ENCODE measurements around the gene BMP4.
"Not testable (repeated sequence)": the region's sequence is repeated elsewhere in the genome, so short reads cannot be mapped to it uniquely, and the experiment has no call there.

BMP4 gene

DNA sequence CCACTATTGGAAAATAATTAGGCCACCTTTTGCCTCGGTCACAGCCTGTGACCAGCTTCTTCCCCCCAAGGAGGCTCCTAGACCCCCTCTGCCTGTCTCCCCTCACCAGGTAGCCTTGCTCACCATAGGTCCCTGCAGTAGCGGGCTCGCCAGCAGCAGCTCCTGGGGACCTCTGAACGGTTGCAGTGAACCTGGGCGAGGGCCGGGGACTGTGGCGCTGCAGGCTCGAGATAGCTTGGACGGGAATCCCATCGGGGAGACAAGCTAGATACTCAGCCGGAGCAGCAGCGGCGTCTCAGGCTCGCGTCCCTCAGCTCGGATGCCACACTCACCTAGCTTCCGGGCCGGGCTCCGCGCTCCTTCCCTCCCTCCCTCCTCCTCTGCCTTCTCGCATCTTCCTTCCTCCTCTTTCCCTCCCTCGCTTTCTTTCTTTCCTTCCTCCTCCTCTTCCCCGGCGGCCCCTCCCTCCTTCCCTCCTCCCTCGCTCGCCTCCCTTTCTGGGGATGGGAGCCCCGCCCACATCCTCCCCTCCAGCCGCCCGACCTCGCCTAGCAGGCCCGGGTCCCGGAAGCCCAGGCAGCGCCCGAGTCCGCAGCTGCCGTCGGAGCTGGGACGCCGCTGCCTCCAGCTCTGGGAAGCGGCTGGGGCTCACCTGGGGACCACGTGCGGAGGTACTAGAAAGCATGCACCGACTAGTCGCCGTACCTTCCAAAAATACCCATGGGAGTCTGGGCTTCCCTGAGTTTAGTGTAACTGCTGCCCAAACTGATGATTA lies at the start of gene BMP4:
Gene BMP4, minus strand, starts transcription at position 399 of the 775 bp plus-strand sequence. CDS start 4,603 bp downstream, outside the sequence.
- no peak for DNase-seq

- no peak for DNase-seq
Observed at GRCh38 chr14:54003064-54003463, 46.4 kb upstream of the BMP4 start.

DNA sequence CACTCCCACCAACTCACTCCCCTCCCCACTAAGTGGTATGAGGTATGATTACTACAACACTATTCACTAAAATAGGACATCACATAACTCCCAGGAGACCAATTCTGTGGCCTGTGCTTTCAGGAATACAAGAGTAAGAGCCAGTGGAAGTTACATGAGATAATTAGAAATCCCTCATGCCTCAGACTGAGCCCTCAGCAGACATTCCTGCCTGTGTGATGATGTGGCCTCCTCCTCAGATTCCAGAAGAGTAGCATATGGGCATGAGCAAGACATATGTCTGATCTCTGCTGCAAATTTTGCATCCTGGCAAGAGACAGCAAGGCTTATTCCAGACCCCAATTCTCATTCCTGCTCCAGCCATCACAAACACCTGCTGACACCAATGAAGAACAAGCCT lies 46.0 kb upstream of the BMP4 start:
- DNase-seq: no peak

DNA sequence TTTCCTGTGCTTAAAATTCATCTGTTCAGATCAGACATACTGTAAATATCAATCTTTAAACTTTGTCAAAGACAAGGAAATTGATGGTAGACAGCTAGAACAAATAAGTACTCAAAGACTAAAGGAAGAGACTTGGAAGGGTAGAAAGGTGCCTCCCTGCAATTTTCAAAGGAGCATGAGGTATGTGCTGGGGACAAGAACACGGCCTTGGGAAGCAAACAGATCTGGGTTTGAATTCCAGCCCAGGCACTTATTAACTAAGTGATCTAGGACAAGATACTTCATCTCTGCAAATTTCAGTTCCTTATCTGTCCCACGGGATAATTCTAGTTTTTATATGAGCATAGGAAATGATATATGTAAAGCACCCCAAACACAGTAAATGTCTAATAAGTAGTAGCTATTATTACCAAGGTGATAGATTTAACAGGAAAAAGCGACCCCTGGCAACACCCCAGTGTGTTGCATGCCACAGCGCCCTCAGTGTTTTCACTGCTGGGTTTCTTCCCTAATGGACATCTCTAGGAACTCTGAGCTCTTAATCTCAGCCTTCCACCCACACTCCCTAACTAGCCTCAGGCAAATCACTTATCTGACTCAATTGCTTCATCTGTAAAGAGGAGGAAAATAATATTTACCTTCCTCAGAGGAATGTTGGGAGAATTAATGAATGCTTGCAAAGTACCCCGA lies 44.7 kb upstream of the BMP4 start:
- DNase-seq: no peak

GRCh38 chr14:54000341-54000811 lies 43.8 kb upstream of the BMP4 start:
- DNase-seq: no peak

GRCh38 chr14:53999061-53999488 lies 42.5 kb upstream of the BMP4 start:
- no peak for DNase-seq

GRCh38 chr14:53996041-53996440 lies 39.4 kb upstream of the BMP4 start:
- no peak for DNase-seq

DNA sequence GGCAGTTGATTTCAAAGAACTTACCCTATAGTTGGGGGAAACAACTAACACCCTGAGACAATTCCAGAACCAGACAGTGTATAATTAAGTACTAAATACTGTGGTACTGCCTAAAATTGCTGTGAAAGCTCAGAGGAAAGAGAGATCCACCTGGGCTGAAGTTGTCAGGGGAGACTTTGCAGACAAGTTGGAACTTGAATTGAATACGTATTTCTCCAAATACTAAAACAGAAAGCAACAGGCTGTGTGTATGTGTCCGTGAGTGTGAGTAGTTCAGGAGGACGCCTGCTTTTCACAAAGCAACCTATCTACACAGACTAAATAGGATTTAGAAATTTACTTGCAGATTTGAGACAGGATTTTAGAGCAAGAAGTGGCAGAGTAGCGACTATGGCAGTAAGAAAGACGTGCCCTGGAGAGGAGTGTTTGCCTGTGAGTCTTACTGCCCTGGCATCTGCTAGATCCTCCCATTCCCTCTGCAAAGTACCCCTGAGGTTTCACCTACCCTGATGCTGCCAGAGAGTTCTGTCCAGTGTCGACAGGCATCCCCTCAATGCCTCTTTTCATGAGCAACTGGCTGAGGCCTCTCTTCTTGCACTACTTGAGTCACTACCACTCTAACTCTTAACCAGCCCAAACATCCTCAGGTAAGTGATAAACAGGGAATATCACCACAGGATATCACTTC lies 37.4 kb upstream of the BMP4 start:
- no peak for DNase-seq

- DNase-seq: no peak
Observed at GRCh38 chr14:53990978-53991377, 34.4 kb upstream of the BMP4 start.

GRCh38 chr14:53986718-53987117 lies 30.1 kb upstream of the BMP4 start:
- not testable (repeated sequence) for DNase-seq

DNA sequence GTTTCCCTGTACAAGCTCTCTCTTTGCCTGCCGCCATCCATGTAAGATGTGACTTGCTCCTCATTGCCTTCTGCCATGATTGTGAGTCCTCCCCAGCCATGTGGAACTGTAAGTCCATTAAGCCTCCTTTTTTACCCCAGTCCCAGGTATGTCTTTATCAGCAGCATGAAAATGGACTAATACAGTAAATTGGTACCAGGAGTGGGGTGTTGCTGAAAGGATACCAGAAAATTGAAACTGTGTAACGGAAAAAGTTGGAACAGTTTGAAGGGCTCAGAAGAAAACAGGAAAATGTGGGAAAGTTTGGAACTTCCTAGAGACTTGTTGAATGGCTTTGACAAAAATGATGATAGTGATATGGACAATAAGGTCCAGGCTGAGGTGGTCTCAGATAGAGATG lies 28.3 kb upstream of the BMP4 start:
- DNase-seq: not testable (repeated sequence)

DNA sequence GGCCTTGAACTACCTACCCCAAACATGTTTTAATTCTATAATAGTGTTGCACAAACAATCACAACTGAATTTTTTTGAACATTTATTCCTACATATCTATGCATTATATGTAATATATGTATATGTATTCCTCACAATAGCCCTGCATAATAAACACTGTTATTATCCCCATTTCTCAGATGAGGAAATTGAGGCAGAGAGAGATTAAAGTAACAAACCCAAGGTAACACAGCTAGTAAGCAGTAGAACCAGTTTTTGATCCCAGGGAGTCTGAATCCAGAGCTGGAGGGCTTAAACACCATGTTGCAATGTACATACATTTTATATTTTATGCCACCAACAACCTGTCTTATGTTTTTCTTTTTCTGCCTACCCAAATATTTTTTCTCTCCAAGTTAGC lies 26.5 kb upstream of the BMP4 start:
- no peak for DNase-seq

- DNase-seq: no peak
Observed at GRCh38 chr14:53982546-53982945, 25.9 kb upstream of the BMP4 start.

DNA sequence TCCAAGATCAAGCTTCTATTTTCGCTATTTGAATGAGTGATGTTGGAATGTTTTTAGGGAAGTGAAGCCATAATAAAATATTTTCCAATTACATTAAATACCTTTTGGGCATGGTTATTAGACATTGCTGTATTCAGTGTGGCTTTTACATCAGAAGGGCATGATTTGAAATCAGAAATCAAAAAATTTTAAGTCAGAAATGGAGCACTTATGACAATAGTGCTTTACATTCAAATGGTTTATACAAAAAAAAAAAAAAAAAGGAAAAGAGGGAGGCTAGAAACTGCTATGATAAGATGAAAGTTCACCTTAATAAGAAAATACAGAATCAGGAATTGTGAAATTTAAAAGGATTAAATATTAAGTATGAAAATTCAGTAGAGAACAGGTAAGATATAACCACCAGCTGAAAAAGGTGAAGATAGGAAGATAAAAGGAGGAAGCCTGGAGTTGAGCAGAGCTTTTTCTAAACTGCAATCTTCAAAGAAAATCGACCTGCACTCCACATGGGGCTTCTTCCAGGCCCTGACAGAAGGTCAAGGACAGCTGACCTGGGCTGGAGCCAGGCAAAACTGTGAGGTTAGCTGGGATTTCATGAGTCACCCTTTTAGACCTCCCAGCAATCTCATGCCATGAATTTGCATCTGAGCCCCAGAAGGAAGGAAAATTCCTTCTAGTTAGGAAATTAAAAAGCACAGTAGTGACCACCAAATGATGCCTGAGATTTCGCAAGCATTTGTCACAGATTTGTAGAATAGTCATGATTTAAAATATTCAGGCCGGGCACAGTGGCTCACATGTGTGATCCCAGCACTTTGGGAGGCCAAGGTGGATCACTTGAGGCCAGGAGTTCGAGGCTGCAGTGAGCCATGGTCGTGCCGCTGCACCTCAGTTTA lies 23.4 kb upstream of the BMP4 start:
- DNase-seq: no peak

DNA sequence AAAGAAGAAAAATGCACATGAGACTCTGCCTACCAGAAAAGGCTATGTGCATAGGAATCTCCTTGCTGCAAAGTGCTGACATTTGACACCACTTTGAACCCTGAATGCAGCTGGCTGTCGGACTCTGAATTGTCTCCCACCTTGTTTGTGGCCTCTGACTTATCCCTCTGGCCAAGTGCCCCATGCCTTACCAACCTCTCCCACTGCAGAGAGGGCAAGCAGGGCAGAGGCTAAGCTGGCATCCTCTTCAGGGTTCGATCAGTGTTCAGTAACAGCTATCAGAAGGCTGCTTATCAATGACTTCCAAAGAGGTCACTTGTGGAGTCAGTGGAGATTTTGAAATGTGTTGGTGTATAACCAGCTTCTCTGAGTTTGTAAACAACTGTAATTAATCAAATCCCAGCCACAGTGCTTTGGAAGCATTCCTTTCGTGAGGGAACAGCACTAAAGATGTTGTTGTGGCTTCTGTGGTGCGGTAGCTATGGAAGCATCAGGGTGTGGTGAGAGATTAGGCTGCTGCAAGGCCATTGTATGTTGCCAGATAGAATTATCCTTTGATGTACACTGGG lies 22.6 kb upstream of the BMP4 start:
- no peak for DNase-seq

DNA sequence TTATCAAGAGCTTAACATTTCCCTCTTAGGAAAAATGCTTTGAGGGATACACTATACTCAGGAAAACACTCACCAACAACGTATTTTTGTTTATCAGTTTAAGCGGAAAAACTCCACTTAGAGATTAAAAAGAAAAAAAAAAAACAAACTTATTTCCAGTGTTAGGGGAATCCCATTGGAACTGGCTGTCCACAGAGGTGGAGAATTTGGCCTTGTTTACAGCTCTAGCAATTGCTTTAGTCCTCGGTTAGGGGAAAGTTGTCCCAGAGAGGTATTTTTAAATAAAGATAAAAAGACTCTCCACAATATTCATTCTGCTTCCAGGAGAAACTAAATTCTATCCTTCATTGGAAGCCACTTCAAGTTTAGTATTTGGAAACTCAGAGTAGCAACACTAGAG lies 21.6 kb upstream of the BMP4 start:
- DNase-seq: no peak

DNA sequence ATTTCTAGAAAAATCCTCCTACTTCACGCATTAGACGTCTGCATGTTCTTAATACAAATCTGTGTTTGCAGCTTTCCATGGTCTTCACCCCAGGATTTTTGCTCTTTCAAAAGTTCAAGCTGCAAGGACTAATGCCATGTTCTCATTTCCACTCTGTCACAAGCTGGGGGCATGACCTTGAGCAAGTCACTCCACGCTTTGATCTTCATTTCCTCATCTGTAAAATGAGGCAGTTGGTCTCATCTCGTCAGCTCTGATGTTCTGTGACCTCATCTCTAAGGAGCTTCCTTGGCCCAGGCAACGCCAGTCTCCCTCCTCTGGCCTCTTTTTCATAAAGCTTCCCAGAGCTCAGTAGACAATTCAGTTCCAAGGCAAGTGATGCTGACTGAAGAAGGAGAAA lies 18.8 kb upstream of the BMP4 start:
- DNase-seq: no peak

DNA sequence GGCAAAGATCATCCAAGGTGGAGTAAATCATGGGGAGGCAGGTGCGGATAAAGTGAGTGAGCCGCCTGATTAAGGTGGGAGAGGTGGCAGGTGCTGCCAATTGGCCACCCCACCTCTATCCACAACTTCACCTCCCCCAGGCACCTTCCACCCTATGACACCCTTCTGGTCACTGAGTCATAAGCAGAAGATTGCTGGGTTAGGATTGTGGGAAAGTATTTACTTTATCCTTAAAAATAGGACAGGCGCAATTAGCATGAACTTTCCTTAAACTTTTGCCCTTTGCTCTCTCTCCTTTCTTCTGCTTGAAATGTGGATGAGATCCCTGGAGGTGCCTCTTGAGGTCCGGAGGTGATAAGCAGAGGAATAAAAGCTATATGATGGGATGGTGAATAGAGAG lies 14.9 kb upstream of the BMP4 start:
- no peak for DNase-seq

DNA sequence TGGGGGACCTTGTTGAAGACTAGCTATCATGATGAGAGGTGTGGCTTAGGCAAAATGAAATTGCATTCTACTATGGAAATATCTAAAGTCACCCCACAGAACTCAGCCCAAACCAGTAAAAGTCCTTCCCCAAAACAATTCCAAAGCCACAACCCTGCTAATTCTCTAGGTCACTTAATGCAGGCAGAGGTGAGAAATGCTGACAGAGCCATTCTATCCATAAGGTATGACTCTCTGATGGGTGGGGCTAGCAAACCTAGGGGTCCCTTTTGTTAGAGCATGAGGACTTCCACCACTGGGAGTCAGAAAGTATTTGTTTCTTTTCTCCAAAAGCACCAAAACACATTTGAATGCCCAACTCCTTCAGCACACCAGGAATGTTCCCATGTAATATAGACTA lies 12.7 kb upstream of the BMP4 start:
- no peak for DNase-seq

DNA sequence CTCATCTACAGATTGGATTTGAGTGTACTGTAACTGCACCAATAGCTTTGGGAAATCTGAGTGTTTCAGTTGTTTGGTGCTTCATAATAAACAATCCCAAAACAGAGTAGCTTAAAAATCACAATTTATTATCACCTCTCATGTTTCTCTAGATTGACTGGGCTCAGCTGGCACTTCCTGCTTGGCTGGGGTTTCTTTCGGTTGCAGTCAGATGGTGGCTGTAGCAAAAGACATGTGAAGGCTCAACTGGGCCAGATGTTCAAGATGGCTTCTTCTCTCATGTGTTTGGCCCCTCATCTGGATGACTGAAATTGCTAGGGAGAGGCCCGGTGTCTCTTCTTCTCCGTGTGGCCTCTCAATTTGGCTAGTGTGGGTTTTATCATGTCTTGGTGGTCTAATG lies 12.1 kb upstream of the BMP4 start:
- DNase-seq: no peak

- DNase-seq: no peak
Observed at GRCh38 chr14:53967606-53968005, 11.0 kb upstream of the BMP4 start.

GRCh38 chr14:53964249-53964648 lies 7.6 kb upstream of the BMP4 start:
- no peak for DNase-seq
